HG02571 (cell line): ENCODE results near the gene LRP5.
A peak's percentile ranks its signal among the peaks of the same experiment; 100 is the strongest.

ENCODE experiments used
- ATAC-seq: cut with Tn5 transposase; IDR thresholded peaks from one replicate; pipeline ENCODE4 v1.9.1; 2021; ENCODE audit warnings: mild to moderate bottlenecking, moderate library complexity; ENCODE audit not compliant: unreplicated experiment

Gene LRP5

DNA sequence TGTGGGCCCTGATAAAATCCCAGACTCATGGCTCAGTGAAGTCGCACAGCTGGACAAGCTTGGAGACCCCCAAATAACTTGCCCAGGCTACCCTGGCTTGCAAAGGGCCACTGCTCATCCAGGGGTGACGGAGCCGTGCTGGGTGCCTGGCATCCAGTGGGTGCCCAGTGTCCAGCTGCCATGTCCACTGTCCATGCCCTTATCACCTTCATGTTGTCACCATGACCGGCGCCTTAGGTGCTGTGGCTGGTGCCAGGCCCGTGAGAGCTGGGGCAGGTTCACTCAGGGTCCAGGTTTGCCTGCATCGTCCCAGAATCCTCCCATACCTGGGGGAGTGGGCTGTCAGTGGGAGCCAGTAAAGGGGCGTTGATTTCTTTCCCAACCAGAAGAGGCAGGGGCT, 57.4 kb downstream of the LRP5 start:
- ATAC-seq: no peak

GRCh38 chr11:68370211-68371111, 58.1 kb downstream of the LRP5 start:
- ATAC-seq: peak; percentile 71

- no peak for ATAC-seq
Measured at GRCh38 chr11:68371171-68372041, 59.0 kb downstream of the LRP5 start.

GRCh38 chr11:68372114-68372513, 59.7 kb downstream of the LRP5 start:
- ATAC-seq: no peak

GRCh38 chr11:68372625-68373024, 60.2 kb downstream of the LRP5 start:
- no peak for ATAC-seq

DNA sequence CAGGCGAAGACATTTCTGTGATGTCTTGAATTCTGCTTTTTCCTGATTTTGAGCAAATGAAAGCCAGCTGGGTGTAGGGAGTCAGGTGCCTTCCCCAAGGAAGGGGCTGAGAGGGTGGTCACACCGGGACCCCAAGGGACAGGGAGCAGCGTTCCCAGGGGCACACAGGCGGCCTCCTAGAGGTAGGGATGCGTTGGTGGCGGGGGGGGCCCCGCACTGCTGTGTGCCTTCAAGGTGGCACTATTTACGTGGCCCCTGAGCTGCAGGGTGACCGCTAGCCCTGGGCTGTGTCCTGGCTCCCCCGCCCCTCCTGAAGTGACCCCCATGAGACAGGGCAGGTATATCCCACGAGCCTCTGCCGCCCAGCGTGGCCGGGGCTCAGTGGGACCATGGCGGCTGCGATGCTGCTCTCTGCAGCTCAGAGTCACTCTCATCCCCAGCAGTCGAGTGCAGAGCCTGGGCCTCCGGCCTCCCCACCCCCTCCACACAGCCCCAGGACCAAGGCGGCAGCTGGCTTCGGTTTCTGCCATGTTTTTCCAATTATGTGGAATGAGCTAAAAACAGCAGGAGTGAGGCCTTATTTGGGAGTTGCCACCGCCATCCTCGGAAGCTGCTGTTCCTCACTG, 60.9 kb downstream of the LRP5 start:
- ATAC-seq: no peak

GRCh38 chr11:68373815-68374501, 61.6 kb downstream of the LRP5 start:
- no peak for ATAC-seq

DNA sequence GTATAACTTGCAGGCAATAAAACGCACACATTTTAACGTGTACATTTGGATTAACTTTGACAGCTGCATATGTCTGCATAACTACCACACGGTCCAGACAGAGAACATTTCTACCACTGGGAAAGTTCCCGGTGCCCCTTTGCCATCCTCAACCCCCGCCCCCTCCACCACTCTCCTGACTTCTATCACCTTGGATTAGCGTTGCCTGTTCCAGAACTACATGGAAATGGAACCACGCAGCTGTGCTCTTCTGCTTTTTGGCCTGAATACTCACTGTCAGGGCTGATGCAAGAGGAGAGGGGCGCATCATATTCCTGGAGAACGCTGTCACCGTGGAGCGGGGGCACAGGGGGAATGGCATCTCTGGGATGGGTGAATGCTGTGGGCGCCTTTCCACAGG, 62.1 kb downstream of the LRP5 start:
- ATAC-seq: no peak

DNA sequence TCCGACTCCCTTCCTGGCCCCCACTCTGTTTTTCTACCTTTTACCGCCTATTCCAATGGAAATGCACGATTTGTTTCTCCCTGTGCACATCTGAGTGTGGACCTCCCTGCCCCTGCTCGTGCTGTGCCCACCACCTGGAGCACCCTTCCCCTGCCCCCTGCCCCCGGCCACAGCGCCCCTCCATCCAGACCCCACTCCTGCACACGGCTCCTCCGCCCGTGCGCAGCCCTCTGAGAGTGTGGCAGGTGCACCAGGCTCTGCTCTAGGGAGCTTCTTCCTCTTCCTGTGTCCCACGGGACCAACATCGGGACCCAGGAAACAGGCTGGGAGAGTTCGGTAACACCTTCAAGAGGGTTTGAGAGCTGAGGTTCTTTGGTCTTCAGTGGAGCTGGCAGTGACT, 62.9 kb downstream of the LRP5 start:
- no peak for ATAC-seq

DNA sequence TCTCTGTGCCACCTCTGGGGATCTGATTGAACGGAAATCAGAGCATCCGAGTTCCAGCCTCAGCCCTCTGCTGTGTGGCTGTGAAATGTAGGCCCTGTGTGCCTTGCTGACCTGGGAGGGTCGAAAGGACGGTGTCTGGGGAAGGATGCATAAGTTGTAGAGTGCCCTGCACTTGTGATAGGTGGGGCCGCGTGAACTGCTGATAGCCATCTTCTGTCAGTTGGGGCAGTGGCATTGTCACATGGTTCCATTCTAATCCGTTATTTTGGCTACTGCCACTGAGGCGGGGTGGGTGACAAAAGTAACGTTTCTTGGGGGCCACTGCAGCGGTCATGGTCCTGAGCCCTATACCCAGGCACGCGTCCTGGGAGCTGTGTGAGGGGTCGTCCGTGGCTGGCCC, 63.4 kb downstream of the LRP5 start:
- ATAC-seq: no peak

GRCh38 chr11:68377389-68377795, 65.0 kb downstream of the LRP5 start:
- ATAC-seq: no peak

DNA sequence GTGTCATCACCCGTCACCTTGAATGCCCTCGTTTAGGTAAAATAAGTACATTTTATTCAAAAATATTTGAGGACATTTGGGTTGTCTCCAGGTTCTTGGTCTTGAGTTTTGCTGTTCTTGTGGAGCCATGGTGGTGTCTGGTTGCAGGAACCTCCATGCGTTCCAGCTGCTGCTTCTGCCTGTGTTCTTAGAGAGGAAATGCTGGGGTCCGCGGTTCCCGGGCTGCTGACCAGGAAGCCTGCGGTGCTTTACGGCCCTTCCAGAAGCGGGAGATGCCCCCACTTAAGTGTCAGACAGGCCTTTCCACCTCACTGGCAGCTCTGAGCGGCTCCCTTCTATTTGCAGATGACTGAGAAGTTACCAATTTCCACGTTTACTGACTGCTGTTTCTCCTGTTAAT, 66.8 kb downstream of the LRP5 start:
- no peak for ATAC-seq

DNA sequence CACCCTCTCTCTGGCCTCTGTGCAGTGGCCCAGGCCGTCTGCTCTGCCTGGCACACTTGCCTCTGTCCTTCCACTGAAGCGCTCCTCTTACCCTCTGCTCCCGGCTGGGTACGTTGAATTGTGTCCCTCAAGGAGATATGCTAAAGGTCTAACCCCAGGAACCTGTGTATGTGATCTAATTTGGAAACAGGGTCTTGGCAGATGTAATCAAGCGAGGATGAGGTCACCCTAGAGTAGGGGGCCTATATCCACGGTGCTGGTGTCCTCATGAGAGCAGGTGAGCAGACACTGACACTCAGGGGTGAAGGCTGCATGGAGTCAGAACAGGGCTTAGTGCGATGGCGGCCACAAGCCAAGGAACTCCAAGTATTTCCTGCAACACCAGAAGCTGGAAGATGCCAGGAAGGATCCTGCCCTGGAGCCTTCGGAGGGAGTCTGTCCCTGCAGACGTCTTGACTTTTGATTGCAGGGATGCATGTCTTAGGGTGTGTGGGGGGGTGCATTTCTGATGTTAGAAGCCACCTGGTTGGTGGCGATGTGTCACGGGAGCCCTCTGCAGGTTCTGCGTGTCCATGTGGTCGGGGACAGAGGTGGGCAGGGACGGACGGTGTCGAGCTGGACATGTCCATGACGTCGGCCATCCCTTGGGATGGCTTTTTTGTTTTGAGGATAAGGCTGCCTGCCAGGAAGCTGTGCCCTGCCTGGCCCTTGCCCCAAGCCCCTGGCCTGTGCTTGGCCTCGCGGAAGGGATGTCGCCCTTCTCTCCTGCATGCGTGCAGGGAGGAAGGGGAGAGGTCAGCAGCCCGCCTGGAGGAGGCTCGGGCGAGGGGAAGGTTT, 68.6 kb downstream of the LRP5 start:
- ATAC-seq: no peak

GRCh38 chr11:68381716-68382115, 69.3 kb downstream of the LRP5 start:
- ATAC-seq: no peak

- no peak for ATAC-seq
Measured at GRCh38 chr11:68382358-68382998, 70.1 kb downstream of the LRP5 start.

- ATAC-seq: no peak
Measured at GRCh38 chr11:68383976-68384501, 71.6 kb downstream of the LRP5 start.

DNA sequence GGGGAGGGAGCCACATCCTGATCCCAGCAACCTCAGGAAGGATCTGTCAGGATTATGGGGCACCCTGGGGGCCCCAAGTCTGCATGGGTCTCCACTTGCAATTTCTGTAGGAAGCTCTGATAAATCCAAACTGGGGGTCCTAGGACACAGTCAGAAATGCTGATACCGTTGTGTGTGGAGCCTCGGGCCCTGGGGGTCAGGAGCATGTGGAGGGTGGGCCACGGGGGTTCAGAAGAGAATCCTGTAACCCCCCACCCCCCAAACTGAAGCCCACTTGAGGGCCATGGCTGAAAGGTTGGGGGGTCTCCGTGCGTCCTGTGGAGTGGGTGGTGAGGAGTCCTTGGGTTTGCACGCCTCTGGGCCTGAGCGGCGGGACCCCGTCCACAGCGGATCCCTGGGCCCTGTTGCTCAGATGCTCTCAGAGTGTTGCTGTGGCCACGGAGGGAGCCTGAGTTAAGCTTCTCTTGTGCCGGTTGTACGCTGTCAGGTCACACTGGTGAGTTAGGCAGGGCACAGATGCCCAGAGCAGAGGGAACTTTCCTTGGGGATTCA, 72.2 kb downstream of the LRP5 start:
- ATAC-seq: no peak

DNA sequence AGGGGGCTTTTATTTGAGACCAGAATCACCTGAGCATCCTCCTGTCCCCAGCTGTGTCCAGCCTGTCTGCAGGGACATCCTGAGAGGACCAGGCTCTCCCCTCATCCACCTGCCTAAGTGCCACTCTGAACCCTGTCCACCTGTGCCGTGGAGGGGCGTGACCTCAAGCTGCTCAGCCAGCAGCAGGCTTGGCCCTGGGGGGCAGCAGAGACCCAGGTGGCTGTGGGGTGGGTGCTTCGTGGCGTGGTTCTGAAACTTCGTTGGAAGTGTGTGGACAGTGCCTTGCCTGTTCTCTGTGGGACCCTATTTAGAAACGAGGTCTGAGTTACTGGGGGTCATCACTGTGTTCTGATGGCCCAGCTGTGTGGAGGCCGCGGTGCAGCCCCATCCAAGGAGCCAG, 72.7 kb downstream of the LRP5 start:
- ATAC-seq: no peak
